NCI-H187 (cell line): ENCODE results near the gene ZNF587.
"Not testable (repeated sequence)": the region's sequence is repeated elsewhere in the genome, so short reads cannot be mapped to it uniquely, and the experiment has no call there.

Experiments used
- DNase-seq, 2 experiments: peaks; one replicate each; lab custom pipeline; 2025; lab: John Stamatoyannopoulos, UW

The ZNF587 gene

GRCh38 chr19:57887195-57887941 is 37.7 kb downstream of the ZNF587 start:
- no peak for DNase-seq

- no peak for DNase-seq
These were observed 38.5 kb downstream of the ZNF587 start for GRCh38 chr19:57888107-57888559.

- DNase-seq = no peak
These were observed 39.0 kb downstream of the ZNF587 start, which contains the start of gene ZNF814 for GRCh38 chr19:57888560-57889231. Gene ZNF814, minus strand, starts transcription at chr19:57889037. Its CDS starts 235 bp downstream, at chr19:57888802.

DNA sequence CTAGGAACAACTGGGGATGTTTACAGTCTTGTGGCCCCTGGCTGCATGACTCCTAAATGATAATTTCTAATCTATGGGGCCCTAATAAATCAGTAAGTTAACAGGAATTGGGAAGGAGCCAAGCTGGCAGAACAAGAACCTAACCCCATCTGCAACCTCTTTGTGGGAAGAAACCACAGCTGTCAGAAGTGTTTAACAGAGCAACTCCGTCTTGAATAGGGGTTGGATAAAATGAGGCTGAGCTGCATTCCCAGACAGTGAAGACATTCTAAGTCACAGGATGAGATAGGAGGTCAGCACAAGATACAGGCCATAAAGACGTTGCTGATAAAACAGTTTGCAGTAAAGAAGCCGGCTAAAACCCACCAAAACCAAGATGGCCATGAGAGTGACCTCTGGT is 41.0 kb downstream of the ZNF587 start:
- DNase-seq = not testable (repeated sequence)

DNA sequence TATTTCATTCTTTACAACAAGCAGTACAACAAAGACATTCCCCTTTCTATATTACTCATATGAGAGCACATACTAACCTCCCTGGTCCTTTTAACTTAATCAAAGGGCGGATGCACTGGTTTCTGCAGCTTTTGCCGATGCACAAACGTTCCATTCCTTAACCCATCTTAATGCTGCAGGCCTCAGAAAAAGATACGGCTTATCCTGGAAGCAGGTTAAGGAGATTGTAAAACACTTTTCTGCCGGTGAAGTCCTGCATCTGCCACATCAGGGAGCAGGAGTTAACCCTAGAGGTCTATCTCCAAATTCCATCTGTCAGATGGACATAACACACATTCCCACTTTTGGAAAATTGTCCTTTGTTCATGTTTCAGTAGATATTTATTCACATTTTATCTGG is 50.7 kb downstream of the ZNF587 start:
- DNase-seq = no peak

DNA sequence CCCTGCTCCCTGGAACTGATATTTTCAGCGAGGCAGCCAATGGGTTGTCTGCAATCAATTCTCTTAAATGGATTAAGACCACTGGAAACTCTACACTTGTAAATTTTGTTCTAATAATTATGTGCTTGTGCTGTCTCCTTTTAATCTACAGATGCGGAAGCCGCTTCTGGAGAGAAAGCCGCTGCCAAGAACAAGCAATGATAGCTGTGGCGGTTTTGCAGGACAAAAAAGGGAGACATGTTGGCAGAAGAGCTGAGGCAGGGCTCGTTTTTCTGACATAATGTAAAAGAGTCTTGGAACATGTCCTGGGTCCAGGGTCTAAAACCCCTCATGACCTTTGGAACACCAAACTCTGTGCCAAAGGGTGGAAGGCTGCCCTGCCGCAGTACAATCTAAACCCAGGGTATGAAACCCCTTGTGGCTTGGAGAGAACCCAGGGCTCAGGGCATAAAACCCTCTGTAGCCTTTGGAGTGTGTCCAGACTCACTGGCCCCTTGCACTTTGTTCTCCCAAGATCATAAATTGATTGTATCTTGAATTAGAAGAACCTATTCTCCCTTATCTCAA is 54.0 kb downstream of the ZNF587 start:
- no peak for DNase-seq

DNA sequence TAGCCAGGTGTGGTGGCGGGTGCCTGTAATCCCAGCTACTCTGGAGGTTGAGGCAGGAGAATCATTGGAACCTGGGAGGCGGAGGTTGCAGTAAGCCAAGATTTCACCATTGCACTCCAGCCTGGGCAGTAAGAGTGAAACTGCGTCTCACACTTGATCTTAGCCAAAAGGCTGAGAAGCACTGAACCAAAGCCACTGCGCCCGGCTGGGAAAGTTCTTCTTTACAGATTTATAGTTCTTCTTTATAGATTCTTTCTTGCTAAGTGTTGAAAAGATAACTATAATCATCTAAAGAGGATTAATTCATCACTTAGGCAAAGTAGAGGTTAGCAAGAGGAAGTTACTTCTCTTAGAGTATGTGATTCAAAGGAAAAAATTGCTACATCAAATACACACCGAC is 55.6 kb downstream of the ZNF587 start:
- DNase-seq = no peak

DNA sequence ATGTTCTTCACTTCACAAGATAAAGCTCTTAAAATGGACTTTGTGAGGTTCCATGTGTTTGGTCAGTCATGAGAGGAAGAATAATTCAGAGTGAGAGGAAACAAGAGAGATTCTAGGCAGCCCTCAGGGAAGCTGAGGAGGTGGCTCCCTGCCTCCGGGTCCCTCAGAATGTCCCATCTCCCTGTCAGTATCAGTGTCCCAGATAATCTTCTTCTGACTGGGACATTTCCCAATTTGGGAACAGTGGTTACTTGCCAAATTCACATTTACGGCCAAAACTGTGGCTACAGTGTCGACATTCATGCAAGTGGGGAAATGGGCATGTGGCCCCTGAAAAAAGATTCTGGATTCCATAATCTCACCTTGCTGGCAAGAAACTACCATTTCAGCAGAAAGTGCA is 57.7 kb downstream of the ZNF587 start:
- DNase-seq = no peak

DNA sequence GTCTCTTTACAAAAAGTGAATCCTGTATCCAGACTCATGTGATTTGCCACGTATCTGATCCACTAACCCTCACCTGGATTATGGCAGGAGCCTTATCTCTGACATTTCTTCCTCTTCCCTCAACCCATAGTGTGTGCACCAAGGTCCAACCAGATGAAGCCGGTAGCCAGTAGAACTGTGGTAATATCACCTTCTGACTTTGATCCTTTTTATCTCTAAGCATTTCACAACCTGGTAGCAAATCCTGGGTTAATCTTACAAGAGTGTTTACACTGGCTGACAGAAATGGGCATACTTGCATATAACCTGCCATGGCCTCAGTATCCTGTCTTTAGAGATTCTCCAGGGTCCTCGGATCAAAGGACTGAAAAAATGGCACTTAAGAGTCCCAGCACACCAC is 64.9 kb downstream of the ZNF587 start:
- DNase-seq = no peak
